Peyer's patch (tissue), 4 donors: Measurements from ENCODE around the gene THOC5. TPM values are rescaled to one million over a fixed set of nuclear protein-coding genes. Genes with fewer than 3 reads are reported as not detected.
"Not testable (repeated sequence)": the region's sequence is repeated elsewhere in the genome, so short reads cannot be mapped to it uniquely, and the experiment has no call there.

Experiments
- DNase-seq, 3 donors: peaks; one replicate each; pipeline ENCODE4 v3.0.0-alpha.2; 2017 to 2019
- H3K27ac ChIP-seq, 4 donors: fragments of 200-600 bp; sonication (generic); one replicate each; pipeline ENCODE4 v1.5.1; 2016 to 2019
- H3K27me3 ChIP-seq, 2 donors: fragments of 200-600 bp; sonication (generic); one replicate each; pipeline ENCODE4 v1.5.1; 2019
- H3K36me3 ChIP-seq, 3 donors: fragments of 200-600 bp; sonication (generic); one replicate each; pipeline ENCODE4 v1.5.1; 2016 to 2019
- H3K4me1 ChIP-seq, 4 donors: fragments of 200-600 bp; sonication (generic); one replicate each; pipeline ENCODE4 v1.5.1; 2016 to 2019
- H3K4me3 ChIP-seq, 4 donors: fragments of 200-600 bp; sonication (generic); 1 replicate in 3 of 4; 2 replicates in 1 of 4; pipeline ENCODE4 v1.5.1; 2016 to 2019; ENCODE audit warnings: mild to moderate bottlenecking in 1 of 4
- H3K9me3 ChIP-seq, 4 donors: fragments of 200-600 bp; sonication (generic); one replicate each; pipeline ENCODE4 v1.5.1; 2016 to 2019; ENCODE audit warnings: mild to moderate bottlenecking in 1 of 4
- POLR2A ChIP-seq, 2 donors: fragments of 450-650 bp; IDR thresholded peaks; one replicate each; pipeline ENCODE4 v1.5.1; 2017; ENCODE audit warnings: antibody characterized with exemption in 2 of 2, mild to moderate bottlenecking in 2 of 2, moderate library complexity in 2 of 2
- total RNA-seq, 4 donors: library from RNA; depleted of rRNA; stranded (reverse); fragments of >200 nt; gene quantifications; one replicate each; pipeline ENCODE4 v1.1.0, GENCODE V29; 2016
- TF ChIP-seq, protein P1 (sequence below), 6 experiments: fragments of 450-650 bp in 4 of 6; fragments of 200-600 bp in 2 of 6; sonication (generic) in 1 of 6; IDR thresholded peaks; one replicate each; pipeline ENCODE4 v1.5.1; 2017 to 2019; ENCODE audit warnings: antibody characterized with exemption in 6 of 6, mild to moderate bottlenecking in 3 of 6, moderate library complexity in 1 of 6

Gene THOC5
- total RNA-seq, 4 donors from 2014 or later, result 33.3 to 191 (median 37.3) TPM

DNA sequence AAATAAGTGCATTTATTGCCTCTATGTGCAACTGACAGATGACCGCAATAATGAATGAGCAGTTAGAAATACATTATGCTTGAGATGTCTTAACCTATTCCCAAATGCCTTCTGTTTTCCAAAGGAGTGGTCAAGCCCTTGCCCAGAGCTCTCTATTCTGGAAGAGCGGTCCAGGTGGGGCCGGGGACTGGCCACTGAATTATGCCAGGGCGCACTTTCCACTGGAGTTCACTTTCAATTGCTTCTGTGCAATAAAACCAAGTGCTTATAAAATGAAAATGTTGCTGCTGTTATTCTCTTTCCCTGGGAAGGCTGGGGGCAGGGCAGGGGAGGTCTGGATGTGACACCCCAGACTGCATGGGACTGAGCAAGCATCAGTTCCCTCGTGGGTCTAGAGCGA lies 62.5 kb downstream of the THOC5 start:
- no peak overlapping the region for H3K4me3 ChIP-seq
- no peaks in the 10 kb centered on the region for H3K27me3 ChIP-seq
- H3K9me3 ChIP-seq, result no peaks in the 10 kb centered on the region
- TF ChIP-seq POLR2A (IDR thresholded peaks at IDR 0.05), result no peak
- TF ChIP-seq, protein P1, sequence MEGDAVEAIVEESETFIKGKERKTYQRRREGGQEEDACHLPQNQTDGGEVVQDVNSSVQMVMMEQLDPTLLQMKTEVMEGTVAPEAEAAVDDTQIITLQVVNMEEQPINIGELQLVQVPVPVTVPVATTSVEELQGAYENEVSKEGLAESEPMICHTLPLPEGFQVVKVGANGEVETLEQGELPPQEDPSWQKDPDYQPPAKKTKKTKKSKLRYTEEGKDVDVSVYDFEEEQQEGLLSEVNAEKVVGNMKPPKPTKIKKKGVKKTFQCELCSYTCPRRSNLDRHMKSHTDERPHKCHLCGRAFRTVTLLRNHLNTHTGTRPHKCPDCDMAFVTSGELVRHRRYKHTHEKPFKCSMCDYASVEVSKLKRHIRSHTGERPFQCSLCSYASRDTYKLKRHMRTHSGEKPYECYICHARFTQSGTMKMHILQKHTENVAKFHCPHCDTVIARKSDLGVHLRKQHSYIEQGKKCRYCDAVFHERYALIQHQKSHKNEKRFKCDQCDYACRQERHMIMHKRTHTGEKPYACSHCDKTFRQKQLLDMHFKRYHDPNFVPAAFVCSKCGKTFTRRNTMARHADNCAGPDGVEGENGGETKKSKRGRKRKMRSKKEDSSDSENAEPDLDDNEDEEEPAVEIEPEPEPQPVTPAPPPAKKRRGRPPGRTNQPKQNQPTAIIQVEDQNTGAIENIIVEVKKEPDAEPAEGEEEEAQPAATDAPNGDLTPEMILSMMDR (IDR thresholded peaks at IDR 0.05), result no peak
- no peak for DNase-seq
- H3K4me1 ChIP-seq, result no peaks in the 10 kb centered on the region
- no peaks in the 10 kb centered on the region for H3K36me3 ChIP-seq
- H3K27ac ChIP-seq, result no peak overlapping the region

DNA sequence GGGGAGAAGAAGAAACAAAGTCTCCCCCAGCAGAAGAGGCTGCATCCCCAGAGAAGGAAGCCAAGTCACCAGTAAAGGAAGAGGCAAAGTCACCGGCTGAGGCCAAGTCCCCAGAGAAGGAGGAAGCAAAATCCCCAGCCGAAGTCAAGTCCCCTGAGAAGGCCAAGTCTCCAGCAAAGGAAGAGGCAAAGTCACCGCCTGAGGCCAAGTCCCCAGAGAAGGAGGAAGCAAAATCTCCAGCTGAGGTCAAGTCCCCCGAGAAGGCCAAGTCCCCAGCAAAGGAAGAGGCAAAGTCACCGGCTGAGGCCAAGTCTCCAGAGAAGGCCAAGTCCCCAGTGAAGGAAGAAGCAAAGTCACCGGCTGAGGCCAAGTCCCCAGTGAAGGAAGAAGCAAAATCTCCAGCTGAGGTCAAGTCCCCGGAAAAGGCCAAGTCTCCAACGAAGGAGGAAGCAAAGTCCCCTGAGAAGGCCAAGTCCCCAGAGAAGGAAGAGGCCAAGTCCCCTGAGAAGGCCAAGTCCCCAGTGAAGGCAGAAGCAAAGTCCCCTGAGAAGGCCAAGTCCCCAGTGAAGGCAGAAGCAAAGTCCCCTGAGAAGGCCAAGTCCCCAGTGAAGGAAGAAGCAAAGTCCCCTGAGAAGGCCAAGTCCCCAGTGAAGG lies 64.3 kb downstream of the THOC5 start:
- H3K9me3 ChIP-seq, H3K36me3 ChIP-seq, H3K27me3 ChIP-seq, DNase-seq, H3K27ac ChIP-seq, H3K4me1 ChIP-seq, H3K4me3 ChIP-seq: not testable (repeated sequence)

GRCh38 chr22:29487426-29487986 lies 66.1 kb downstream of the THOC5 start:
- Histone ChIP-seq H3K36me3 (no peaks in the 10 kb centered on the region), H3K9me3 (no peaks in the 10 kb centered on the region), H3K4me3 (no peak overlapping the region), H3K27ac (no peak overlapping the region), H3K27me3 (no peaks in the 10 kb centered on the region), H3K4me1 (no peaks in the 10 kb centered on the region)
- no peak for DNase-seq
- TF ChIP-seq, protein P1 (IDR thresholded peaks at IDR 0.05), result no peak
- TF ChIP-seq POLR2A (IDR thresholded peaks at IDR 0.05), result no peak

DNA sequence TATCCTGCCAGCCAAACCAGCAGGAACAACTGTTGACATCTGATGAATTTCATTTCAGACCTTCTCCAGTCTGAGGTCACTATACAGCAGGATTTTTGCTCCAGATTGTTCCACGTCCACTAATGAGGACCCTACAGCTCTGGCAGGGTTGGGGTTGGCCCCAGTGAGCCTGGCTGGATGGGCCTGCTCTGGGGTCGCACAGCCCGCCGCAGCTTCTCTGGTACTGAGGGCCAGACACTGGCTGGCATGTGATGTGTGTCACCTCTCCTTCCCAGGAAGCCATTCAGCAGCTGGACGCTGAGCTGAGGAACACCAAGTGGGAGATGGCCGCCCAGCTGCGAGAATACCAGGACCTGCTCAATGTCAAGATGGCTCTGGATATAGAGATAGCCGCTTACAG lies 68.1 kb downstream of the THOC5 start:
- DNase-seq, result no peak
- Histone ChIP-seq H3K36me3 (no peaks in the 10 kb centered on the region), H3K4me1 (peaks cover 0 to 12% (median 5%) of the 10 kb centered on the region in 4 donors), H3K27ac (no peak overlapping the region), H3K27me3 (peaks cover 0 to 6% of the 10 kb centered on the region in 2 donors), H3K9me3 (peaks cover 0 to 3% (median 0%) of the 10 kb centered on the region in 4 donors), H3K4me3 (no peak overlapping the region)
- TF ChIP-seq POLR2A (IDR thresholded peaks at IDR 0.05), result no peak
- TF ChIP-seq, protein P1 (IDR thresholded peaks at IDR 0.05), result no peak

DNA sequence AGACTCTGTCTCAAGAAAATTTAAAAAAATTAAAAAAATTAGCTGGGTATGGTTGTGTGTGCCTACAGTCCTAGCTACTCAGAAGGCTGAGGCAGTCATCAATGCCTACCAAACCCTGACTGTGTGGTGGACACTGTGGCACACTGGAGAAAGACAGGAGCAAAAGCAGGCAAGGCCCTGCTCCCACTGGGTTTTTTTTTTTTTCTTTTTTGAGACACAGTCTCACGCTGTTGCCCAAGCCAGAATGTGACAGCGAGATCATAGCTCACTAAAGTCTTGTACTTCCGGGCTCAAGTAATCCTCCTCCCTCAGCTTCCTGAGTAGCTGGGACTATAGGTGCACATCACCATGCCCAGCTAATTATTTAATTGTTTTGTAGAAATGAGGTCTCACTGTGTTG lies 68.9 kb downstream of the THOC5 start:
- H3K27ac ChIP-seq, result no peak overlapping the region
- peaks cover 0 to 20% (median 6%) of the 10 kb centered on the region in 4 donors for H3K4me1 ChIP-seq
- H3K9me3 ChIP-seq, result peaks cover 0 to 5% (median 0%) of the 10 kb centered on the region in 4 donors
- no peaks in the 10 kb centered on the region for H3K36me3 ChIP-seq
- no peak overlapping the region for H3K4me3 ChIP-seq
- TF ChIP-seq, protein P1 (IDR thresholded peaks at IDR 0.05), result no peak
- no peak for TF ChIP-seq POLR2A (IDR thresholded peaks at IDR 0.05)
- H3K27me3 ChIP-seq, result peaks cover 0 to 14% of the 10 kb centered on the region in 2 donors
- DNase-seq, result no peak

DNA sequence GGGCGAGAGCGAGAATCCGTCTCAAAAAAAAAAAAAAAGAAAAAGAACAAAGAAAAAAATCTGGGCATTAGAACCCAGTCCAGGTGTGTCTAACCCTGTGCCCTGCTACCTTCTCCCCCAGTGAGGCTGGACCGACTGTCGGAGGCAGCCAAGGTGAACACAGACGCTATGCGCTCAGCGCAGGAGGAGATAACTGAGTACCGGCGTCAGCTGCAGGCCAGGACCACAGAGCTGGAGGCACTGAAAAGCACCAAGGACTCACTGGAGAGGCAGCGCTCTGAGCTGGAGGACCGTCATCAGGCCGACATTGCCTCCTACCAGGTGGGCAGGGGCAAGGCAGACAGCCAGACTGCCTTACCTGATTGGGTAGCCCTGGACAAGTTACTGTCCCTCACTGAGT lies 70.3 kb downstream of the THOC5 start:
- Histone ChIP-seq H3K4me3 (no peak overlapping the region), H3K4me1 (peaks cover 0 to 20% (median 6%) of the 10 kb centered on the region in 4 donors), H3K36me3 (no peaks in the 10 kb centered on the region), H3K9me3 (peaks cover 0 to 5% (median 0%) of the 10 kb centered on the region in 4 donors), H3K27me3 (peaks cover 0 to 18% of the 10 kb centered on the region in 2 donors), H3K27ac (no peak overlapping the region)
- no peak for DNase-seq
- TF ChIP-seq, protein P1 (IDR thresholded peaks at IDR 0.05), result no peak
- no peak for TF ChIP-seq POLR2A (IDR thresholded peaks at IDR 0.05)
